ENCODE results near the gene TAF5L. TPM values are rescaled to one million over a fixed set of nuclear protein-coding genes. Genes with fewer than 3 reads are reported as not detected.

TAF5L gene
- total and polyA plus RNA-seq, 2 experiments from 2014 or later = 5.6 to 17.6 TPM

DNA sequence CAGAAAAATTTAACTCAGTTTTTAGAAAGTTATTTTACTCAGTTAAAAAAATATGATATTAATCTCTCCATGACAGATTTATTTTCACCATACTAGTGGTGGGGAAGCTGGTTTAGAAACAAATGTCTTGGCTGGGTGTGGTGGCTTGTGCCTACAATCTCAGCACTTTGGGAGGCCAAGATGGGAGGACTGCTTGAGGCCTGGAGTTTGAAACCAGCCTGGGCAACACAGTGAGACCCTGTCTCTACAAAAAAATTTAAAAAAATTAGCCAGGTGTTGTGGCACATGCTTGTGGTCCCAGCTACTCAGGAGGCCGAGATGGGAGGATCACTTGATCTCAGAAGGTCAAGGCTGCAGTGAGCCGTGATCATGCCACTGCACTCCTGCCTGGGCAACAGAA lies 17.3 kb downstream of the TAF5L start (continued):
- TF ChIP-seq ZNF331 (CRISPR knock-in tag; IDR thresholded peaks at IDR 0.05; ENCODE audit: low read depth) (no peak), EZH2phosphoT487 (IDR thresholded peaks at IDR 0.05; ENCODE audit: unreplicated experiment) (no peak), ZNF462 (CRISPR knock-in tag; IDR thresholded peaks at IDR 0.05) (no peak), STAT1 (IDR thresholded peaks at IDR 0.05; ENCODE audit: unreplicated experiment) (no peak)

- peak overlapping the region; percentile 19; the same call in 1 of the 2 replicates for H3K4me2 ChIP-seq
- H3K27me3 ChIP-seq (ENCODE audit: insufficient read depth) = no peaks in the 10 kb centered on the region
- H2AFZ ChIP-seq = no peak overlapping the region
- H4K20me1 ChIP-seq (replicated peaks; ENCODE audit: insufficient read depth) = peaks cover under 1% of the 10 kb centered on the region; the same call in 1 of the 2 replicates
- H3K4me3 ChIP-seq = no peak overlapping the region
- DNase-seq (ENCODE audit: low spot score) (no peak), ATAC-seq (peak; percentile 45)
- no peaks in the 10 kb centered on the region for H3K79me2 ChIP-seq (replicated peaks; ENCODE audit: insufficient read depth)
- Mint-ChIP-seq H3K36me3 (ENCODE audit: low read depth) (peaks cover 45% of the 10 kb centered on the region; the same call in 2 of the 3 replicates), H3K9me3 (no peaks in the 10 kb centered on the region), H3K27ac (peak overlapping the region; percentile 17), H3K4me3 (no peak overlapping the region; the same call in 2 of the 3 replicates), H3K27me3 (ENCODE audit: insufficient read depth, low read depth, poor library complexity) (no peaks in the 10 kb centered on the region), H3K4me1 (peaks cover 14% of the 10 kb centered on the region)
- peaks cover 9% of the 10 kb centered on the region for H3K4me1 ChIP-seq (ENCODE audit: insufficient read depth)
- no peaks in the 10 kb centered on the region for H3K9me2 ChIP-seq (ENCODE audit: insufficient read depth)
- no peaks in the 10 kb centered on the region for H3F3A ChIP-seq (replicated peaks; ENCODE audit: low read depth)
- peaks cover 23% of the 10 kb centered on the region for H3K36me3 ChIP-seq (ENCODE audit: insufficient read depth)
- no peak overlapping the region; the same call in 1 of the 2 replicates for H3K27ac ChIP-seq (ENCODE audit: low read depth)
- TF ChIP-seq, protein P1, sequence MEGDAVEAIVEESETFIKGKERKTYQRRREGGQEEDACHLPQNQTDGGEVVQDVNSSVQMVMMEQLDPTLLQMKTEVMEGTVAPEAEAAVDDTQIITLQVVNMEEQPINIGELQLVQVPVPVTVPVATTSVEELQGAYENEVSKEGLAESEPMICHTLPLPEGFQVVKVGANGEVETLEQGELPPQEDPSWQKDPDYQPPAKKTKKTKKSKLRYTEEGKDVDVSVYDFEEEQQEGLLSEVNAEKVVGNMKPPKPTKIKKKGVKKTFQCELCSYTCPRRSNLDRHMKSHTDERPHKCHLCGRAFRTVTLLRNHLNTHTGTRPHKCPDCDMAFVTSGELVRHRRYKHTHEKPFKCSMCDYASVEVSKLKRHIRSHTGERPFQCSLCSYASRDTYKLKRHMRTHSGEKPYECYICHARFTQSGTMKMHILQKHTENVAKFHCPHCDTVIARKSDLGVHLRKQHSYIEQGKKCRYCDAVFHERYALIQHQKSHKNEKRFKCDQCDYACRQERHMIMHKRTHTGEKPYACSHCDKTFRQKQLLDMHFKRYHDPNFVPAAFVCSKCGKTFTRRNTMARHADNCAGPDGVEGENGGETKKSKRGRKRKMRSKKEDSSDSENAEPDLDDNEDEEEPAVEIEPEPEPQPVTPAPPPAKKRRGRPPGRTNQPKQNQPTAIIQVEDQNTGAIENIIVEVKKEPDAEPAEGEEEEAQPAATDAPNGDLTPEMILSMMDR (conservative IDR thresholded peaks at IDR 0.05; ENCODE audit: low read depth in 2 of 2) = no peak
- TF ChIP-seq ZNF114 (CRISPR knock-in tag; IDR thresholded peaks at IDR 0.05) = no peak
- no peak for TF ChIP-seq EZH2 (IDR thresholded peaks at IDR 0.05; ENCODE audit: low read depth, unreplicated experiment)
- TF ChIP-seq REST (IDR thresholded peaks at IDR 0.05; ENCODE audit: unreplicated experiment) = no peak
- no peak for TF ChIP-seq CREB1 (CRISPR knock-in tag; IDR thresholded peaks at IDR 0.05; ENCODE audit: low read depth)
- TF ChIP-seq, protein P2, sequence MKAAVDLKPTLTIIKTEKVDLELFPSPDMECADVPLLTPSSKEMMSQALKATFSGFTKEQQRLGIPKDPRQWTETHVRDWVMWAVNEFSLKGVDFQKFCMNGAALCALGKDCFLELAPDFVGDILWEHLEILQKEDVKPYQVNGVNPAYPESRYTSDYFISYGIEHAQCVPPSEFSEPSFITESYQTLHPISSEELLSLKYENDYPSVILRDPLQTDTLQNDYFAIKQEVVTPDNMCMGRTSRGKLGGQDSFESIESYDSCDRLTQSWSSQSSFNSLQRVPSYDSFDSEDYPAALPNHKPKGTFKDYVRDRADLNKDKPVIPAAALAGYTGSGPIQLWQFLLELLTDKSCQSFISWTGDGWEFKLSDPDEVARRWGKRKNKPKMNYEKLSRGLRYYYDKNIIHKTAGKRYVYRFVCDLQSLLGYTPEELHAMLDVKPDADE (IDR thresholded peaks at IDR 0.05) = no peak
- TF ChIP-seq JUNB (IDR thresholded peaks at IDR 0.05; ENCODE audit: unreplicated experiment) = no peak
- no peak for TF ChIP-seq NANOG (IDR thresholded peaks at IDR 0.05; ENCODE audit: borderline replicate concordance)
Measured at GRCh38 chr1:229607370-229607769, 18.6 kb downstream of the TAF5L start.

Measured in GM23338 (cell line).